ENCODE results near the gene CDC25B. TPM values are rescaled to one million over a fixed set of nuclear protein-coding genes. Genes with fewer than 3 reads are reported as not detected.

Gene CDC25B
- total and polyA plus RNA-seq, 2 experiments from 2014 or later = 18.2 to 20.1 TPM

DNA sequence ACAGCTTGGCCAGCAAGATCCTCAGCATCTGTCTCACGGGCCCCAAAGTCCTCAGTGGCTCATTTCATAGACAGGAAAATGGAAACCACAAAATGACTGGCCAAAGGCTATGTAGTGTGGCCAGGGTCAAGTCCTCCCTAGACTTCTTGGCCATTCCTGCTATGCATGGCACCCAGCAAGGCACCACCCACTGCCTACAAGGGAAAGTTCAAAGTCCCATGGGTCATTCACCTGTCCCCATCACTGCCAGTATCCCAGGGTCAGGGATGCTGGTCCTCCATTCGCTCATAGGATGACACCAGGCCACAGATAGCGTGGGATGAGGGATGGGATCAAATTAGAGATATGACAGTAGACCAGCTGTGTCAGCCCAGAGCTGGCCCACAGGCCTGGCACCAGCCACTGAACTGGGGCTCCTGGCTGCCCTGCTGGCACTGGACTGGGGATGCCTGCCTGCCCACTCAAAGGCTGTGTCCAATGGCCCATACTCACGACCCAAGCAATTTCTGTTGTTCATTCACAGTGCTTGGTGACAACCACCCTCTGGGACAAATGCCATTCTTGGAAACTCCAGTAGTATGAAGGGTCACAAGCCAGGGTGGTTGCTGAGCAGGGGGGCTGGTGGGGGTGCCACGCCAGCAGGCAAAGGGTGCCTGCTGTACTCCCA, 40.2 kb upstream of the CDC25B start:
- H3K4me3 ChIP-seq = no peak overlapping the region
- H3K4me2 ChIP-seq (ENCODE audit: unreplicated experiment) = no peak overlapping the region
- DNase-seq = no peak
- H2AFZ ChIP-seq = no peak overlapping the region
- no peaks in the 10 kb centered on the region for H4K20me1 ChIP-seq (ENCODE audit: insufficient read depth)
- TF ChIP-seq EZH2phosphoT487 (IDR thresholded peaks at IDR 0.05; ENCODE audit: insufficient read depth, low read depth) (no peak), EZH2 (IDR thresholded peaks at IDR 0.05; ENCODE audit: insufficient read depth, poor library complexity, severe bottlenecking) (no peak)
- H3K27ac ChIP-seq = no peak overlapping the region
- H3K9me3 ChIP-seq (ENCODE audit: low read depth) = no peaks in the 10 kb centered on the region
- H3K9ac ChIP-seq = no peak overlapping the region
- no peaks in the 10 kb centered on the region for H3K4me1 ChIP-seq (ENCODE audit: insufficient read depth)
- H3F3A ChIP-seq (ENCODE audit: insufficient read depth) = no peaks in the 10 kb centered on the region
- no peaks in the 10 kb centered on the region for H3K79me2 ChIP-seq (ENCODE audit: insufficient read depth)
- no peaks in the 10 kb centered on the region for H3K27me3 ChIP-seq (replicated peaks; ENCODE audit: insufficient read depth)
- in situ Hi-C loops (cut with MboI) = no loop called here
- no peaks in the 10 kb centered on the region for H3K9me2 ChIP-seq (ENCODE audit: insufficient read depth)
- no peaks in the 10 kb centered on the region; the same call in 1 of the 2 replicates for H3K36me3 ChIP-seq (ENCODE audit: low read depth)
- WGBS, 2 experiments (ENCODE audit: low coverage in 1 of 2, low lambda C conversion rate in 2 of 2, missing lambda C conversion rate in 2 of 2) = 73 to 78% methylated on average over 4 of the region's 5 CpGs

DNA sequence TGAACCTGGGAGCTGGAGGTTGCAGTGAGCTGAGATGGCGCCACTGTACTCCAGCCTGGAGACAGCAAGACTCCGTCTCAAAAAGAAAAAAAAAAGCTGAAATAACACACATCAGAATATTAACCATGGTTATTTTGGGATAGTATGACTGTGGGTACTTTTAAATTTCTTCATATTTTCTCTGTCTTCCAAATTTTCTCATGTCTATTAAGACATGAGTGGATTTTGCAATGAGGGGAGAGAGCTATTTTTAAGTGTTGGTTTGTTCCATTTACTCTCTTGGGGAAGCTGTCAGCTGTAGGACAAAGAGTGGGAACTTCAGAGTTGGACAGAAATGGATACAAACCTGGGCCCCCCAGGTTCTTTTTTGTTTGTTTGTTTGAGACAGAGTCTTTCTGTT, 38.8 kb upstream of the CDC25B start:
- no peaks in the 10 kb centered on the region for H3K27me3 ChIP-seq (replicated peaks; ENCODE audit: insufficient read depth)
- no peak overlapping the region for H3K27ac ChIP-seq
- H4K20me1 ChIP-seq (ENCODE audit: insufficient read depth) = no peaks in the 10 kb centered on the region
- no peaks in the 10 kb centered on the region for H3K9me2 ChIP-seq (ENCODE audit: insufficient read depth)
- in situ Hi-C loops (cut with MboI) = no loop called here
- 91 to 93% methylated on average over 2 of the region's 2 CpGs for WGBS, 2 experiments (ENCODE audit: low coverage in 1 of 2, low lambda C conversion rate in 2 of 2, missing lambda C conversion rate in 2 of 2)
- H3F3A ChIP-seq (ENCODE audit: insufficient read depth) = no peaks in the 10 kb centered on the region
- H3K4me1 ChIP-seq (ENCODE audit: insufficient read depth) = no peaks in the 10 kb centered on the region
- no peaks in the 10 kb centered on the region; the same call in 1 of the 2 replicates for H3K36me3 ChIP-seq (ENCODE audit: low read depth)
- no peak overlapping the region for H3K4me2 ChIP-seq (ENCODE audit: unreplicated experiment)
- no peak for DNase-seq
- TF ChIP-seq EZH2 (IDR thresholded peaks at IDR 0.05; ENCODE audit: insufficient read depth, poor library complexity, severe bottlenecking) = no peak
- TF ChIP-seq EZH2phosphoT487 (IDR thresholded peaks at IDR 0.05; ENCODE audit: insufficient read depth, low read depth) = no peak
- H3K79me2 ChIP-seq (ENCODE audit: insufficient read depth) = no peaks in the 10 kb centered on the region
- no peak overlapping the region for H3K4me3 ChIP-seq
- no peak overlapping the region for H3K9ac ChIP-seq
- no peak overlapping the region for H2AFZ ChIP-seq
- H3K9me3 ChIP-seq (ENCODE audit: low read depth) = no peaks in the 10 kb centered on the region

DNA sequence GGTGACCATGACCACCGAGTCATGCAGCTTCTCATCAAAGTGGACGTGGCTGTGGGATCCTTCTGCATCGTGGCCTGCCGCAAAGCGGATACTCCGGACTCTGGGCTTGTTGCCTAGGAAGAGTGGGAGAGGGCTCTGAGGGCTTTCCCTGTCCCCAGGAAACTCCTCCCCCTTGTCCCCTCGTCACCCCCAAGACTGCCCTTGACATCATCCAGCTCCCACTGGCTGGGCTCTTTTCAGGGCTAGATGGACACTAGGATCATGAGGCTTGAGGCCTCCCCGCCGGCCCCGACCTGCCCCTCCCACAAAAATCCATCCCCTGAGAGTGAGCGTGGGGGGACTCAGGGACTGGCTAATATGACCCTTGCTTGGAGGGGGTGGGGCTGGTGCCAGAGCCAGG, 37.5 kb upstream of the CDC25B start:
- no peak overlapping the region for H3K9ac ChIP-seq
- no peaks in the 10 kb centered on the region for H3K9me2 ChIP-seq (ENCODE audit: insufficient read depth)
- no peaks in the 10 kb centered on the region for H3F3A ChIP-seq (ENCODE audit: insufficient read depth)
- no peak overlapping the region for H3K4me3 ChIP-seq
- H3K36me3 ChIP-seq (ENCODE audit: low read depth) = no peaks in the 10 kb centered on the region; the same call in 1 of the 2 replicates
- no peaks in the 10 kb centered on the region for H3K27me3 ChIP-seq (replicated peaks; ENCODE audit: insufficient read depth)
- no peak for DNase-seq
- H2AFZ ChIP-seq = no peak overlapping the region
- in situ Hi-C loops (cut with MboI) = no loop called here
- 82 to 89% methylated on average over 10 to 11 of the region's 11 CpGs for WGBS, 2 experiments (ENCODE audit: low coverage in 1 of 2, low lambda C conversion rate in 2 of 2, missing lambda C conversion rate in 2 of 2)
- no peak overlapping the region for H3K27ac ChIP-seq
- no peaks in the 10 kb centered on the region for H3K79me2 ChIP-seq (ENCODE audit: insufficient read depth)
- no peak overlapping the region for H3K4me2 ChIP-seq (ENCODE audit: unreplicated experiment)
- H4K20me1 ChIP-seq (ENCODE audit: insufficient read depth) = no peaks in the 10 kb centered on the region
- TF ChIP-seq EZH2phosphoT487 (IDR thresholded peaks at IDR 0.05; ENCODE audit: insufficient read depth, low read depth) = no peak
- TF ChIP-seq EZH2 (IDR thresholded peaks at IDR 0.05; ENCODE audit: insufficient read depth, poor library complexity, severe bottlenecking) = no peak
- H3K9me3 ChIP-seq (ENCODE audit: low read depth) = no peaks in the 10 kb centered on the region
- H3K4me1 ChIP-seq (ENCODE audit: insufficient read depth) = no peaks in the 10 kb centered on the region

DNA sequence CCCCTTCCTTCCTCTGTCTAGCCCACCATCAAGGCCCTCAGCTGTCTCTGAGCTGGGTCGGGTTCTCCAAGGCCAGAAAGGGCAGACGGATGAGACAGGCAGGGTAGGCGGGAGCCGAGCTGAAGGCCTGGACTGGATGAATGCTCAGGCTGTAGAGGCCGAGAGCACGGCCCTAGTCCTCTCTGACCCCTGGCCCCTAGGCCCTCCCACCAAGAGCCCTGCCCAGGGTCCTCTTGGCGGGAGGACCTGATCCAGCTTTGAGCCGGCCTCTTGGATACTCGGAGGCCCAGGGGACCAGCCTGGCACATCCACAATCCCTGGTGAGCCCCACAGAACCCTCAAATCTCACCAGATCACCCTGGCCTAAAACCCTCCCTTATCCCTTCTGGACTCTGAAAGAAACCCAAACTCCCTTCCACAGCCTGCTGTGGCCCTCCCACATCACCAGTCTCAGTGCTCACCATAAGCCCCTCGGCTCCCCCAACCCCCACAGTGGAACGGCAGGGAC, 36.7 kb upstream of the CDC25B start:
- TF ChIP-seq EZH2 (IDR thresholded peaks at IDR 0.05; ENCODE audit: insufficient read depth, poor library complexity, severe bottlenecking) (no peak), EZH2phosphoT487 (IDR thresholded peaks at IDR 0.05; ENCODE audit: insufficient read depth, low read depth) (no peak)
- Histone ChIP-seq H3K4me2 (ENCODE audit: unreplicated experiment) (no peak overlapping the region), H3K4me3 (no peak overlapping the region), H3F3A (ENCODE audit: insufficient read depth) (no peaks in the 10 kb centered on the region), H3K27me3 (replicated peaks; ENCODE audit: insufficient read depth) (no peaks in the 10 kb centered on the region), H3K36me3 (ENCODE audit: low read depth) (no peaks in the 10 kb centered on the region; the same call in 1 of the 2 replicates), H3K4me1 (ENCODE audit: insufficient read depth) (no peaks in the 10 kb centered on the region), H3K79me2 (ENCODE audit: insufficient read depth) (no peaks in the 10 kb centered on the region; the same call in 1 of the 2 replicates), H3K27ac (no peak overlapping the region), H2AFZ (no peak overlapping the region), H3K9me3 (ENCODE audit: low read depth) (no peaks in the 10 kb centered on the region), H3K9me2 (ENCODE audit: insufficient read depth) (no peaks in the 10 kb centered on the region), H4K20me1 (ENCODE audit: insufficient read depth) (no peaks in the 10 kb centered on the region), H3K9ac (no peak overlapping the region)
- in situ Hi-C loops (cut with MboI) = no loop called here
- DNase-seq = no peak
- WGBS, 2 experiments (ENCODE audit: low coverage in 1 of 2, low lambda C conversion rate in 2 of 2, missing lambda C conversion rate in 2 of 2) = 88 to 89% methylated on average over 9 to 11 of the region's 11 CpGs
